Activated naive CD4-positive, alpha-beta T cell (primary cell): ENCODE results near the gene PTPRZ1.

Experiments used
- DNase-seq, 4 experiments: peaks; one replicate each; lab custom pipeline; 2025; lab: John Stamatoyannopoulos, UW

The PTPRZ1 gene

DNA sequence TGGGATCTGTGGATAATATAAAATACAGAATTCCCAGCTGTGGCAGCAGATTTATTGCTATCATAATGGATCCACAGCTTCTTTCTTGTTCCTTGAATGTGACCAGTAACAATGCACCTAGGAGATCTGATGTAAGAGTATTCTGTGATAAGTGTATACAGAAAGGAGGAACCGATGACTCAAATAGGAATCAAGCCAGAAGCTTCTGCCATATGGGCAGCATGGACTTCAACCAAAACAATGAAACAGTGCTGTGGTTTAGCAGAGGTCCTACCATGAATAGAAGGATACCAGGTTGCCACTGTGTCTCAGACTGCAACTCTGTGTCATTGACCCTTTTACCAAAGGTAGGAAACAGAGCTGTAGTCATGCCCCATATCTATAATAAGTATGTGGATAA lies 81.8 kb downstream of the PTPRZ1 start:
- no peak for DNase-seq

DNA sequence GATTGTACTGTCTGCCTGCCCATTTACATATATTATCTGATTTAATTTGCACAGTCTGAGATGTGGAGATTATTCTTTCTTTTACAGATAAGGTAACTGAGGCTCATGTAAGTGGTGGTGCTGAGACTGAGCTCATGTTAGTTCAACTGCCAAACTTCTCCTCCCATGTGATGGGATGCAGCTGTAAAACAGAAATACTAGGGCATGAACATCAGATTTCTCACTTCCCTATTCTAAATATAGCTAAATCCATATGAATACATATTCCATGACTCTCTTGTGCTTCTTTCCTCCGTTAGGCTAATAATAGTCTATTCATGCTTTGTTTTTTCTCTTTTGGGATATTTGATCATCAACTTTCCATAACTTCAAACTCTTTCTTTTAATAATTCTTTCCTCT lies 84.7 kb downstream of the PTPRZ1 start:
- no peak for DNase-seq

DNA sequence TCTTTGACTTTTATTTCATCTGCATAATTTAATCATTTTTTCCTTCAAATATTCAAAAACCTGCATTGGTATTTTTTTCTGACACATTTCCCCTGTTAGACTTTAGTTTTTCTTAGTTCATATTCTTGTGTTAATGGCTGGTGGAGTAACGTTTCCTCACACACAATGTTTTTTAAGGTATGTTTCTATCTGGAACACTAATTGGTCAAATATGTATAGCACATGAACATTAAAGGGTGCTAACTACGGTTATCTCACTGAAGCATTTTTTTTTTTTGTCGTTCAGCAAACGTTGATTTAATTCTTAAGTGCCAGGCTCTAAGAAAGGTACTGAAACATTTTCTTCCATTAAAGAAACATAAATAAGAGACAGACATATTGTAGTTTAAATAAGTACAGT lies 87.7 kb downstream of the PTPRZ1 start:
- DNase-seq: no peak

DNA sequence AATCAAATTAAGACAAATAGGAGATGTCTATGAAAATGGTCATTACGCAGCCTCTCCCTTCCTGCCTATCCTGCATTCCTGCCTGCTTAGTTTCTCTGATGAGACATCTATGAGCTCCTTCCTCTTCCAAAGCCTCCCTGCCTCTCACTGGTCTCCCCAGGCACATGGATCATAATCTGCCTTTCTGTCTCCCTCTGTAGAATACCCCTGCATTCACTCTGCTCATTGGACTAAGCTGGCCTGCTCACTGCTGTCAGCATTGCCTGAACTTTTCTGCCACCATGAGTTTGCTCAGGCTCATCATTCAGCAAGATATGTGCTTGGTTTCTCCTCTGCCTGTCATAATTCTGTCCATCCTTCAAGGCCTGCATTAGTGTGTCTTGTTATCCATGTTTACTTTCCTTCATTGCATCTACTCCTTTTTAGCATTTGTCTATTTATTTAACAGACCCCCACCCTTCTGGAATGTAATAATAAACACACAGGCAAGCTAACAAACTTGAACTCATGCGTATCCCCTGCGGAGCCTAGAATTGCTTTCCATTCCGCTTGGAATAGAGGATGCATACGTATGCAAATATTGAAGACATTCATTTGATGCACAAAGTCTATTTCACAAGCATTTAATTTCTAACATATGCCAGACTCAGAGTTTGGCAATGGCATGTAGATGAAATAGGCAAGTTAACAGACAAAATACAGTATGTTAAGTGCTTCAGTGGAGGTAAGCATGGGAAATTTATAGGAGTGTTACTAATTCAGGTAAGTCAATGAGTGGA lies 88.3 kb downstream of the PTPRZ1 start:
- no peak for DNase-seq

- DNase-seq: no peak
These were observed 93.4 kb downstream of the PTPRZ1 start for GRCh38 chr7:121966276-121966934.

- no peak for DNase-seq
These were observed 94.0 kb downstream of the PTPRZ1 start for GRCh38 chr7:121966935-121967332.

- no peak for DNase-seq
These were observed 112.6 kb downstream of the PTPRZ1 start for GRCh38 chr7:121985476-121986030.

DNA sequence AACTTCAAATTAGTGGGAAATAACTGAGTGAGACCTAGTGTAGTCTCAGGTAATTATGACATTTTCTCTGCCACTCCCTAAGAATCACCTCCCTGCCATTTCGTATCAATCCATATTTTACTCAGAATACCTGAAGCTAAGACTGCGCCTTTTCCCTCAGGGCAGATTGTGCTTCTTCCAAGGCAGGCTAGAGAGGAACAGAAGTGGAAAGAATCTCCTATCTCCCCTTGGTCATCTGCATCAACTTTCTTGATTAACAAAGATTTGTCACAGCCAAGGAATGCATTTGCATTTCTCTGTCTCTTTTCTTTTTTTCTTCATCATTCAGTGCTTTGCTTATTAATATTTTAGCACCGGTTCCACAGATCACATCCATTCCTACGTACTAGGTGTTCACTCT lies 119.1 kb downstream of the PTPRZ1 start:
- no peak for DNase-seq

- no peak for DNase-seq
These were observed 121.9 kb downstream of the PTPRZ1 start for GRCh38 chr7:121994625-121995410.

DNA sequence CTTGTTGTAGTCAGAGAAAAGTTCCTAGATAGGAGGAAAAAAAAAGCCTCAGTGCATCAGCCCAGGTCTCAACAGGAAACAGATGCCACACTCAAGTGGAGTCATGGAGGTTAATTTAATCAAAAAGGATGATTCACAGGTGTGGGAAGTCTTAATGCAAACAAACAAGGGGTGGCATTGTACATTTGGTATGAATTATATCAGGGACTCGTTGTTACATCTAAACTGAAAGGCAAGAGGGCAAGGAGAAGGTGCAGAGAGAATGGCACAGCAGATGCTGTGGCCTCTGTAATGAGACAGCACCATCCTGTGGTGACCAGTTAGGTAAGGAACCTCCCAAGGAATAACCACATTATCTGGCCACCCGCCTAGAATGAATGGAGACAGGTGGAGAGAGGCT lies 133.7 kb downstream of the PTPRZ1 start:
- no peak for DNase-seq

DNA sequence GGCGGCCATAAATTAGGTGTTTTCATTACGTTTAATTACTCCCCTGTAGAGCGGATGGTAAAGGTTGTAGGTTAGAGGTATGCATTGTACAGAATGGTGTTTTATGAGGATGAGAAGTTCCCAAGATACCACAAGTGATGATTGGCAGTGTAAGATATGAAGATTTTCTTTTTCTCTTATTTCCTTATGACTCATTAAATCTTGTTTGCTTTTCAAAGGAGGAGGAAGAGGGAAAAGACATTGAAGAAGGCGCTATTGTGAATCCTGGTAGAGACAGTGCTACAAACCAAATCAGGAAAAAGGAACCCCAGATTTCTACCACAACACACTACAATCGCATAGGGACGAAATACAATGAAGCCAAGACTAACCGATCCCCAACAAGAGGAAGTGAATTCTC lies 137.2 kb downstream of the PTPRZ1 start:
- DNase-seq: no peak

DNA sequence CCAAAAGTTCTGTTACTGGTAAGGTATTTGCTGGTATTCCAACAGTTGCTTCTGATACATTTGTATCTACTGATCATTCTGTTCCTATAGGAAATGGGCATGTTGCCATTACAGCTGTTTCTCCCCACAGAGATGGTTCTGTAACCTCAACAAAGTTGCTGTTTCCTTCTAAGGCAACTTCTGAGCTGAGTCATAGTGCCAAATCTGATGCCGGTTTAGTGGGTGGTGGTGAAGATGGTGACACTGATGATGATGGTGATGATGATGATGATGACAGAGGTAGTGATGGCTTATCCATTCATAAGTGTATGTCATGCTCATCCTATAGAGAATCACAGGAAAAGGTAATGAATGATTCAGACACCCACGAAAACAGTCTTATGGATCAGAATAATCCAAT lies 140.1 kb downstream of the PTPRZ1 start:
- no peak for DNase-seq

DNA sequence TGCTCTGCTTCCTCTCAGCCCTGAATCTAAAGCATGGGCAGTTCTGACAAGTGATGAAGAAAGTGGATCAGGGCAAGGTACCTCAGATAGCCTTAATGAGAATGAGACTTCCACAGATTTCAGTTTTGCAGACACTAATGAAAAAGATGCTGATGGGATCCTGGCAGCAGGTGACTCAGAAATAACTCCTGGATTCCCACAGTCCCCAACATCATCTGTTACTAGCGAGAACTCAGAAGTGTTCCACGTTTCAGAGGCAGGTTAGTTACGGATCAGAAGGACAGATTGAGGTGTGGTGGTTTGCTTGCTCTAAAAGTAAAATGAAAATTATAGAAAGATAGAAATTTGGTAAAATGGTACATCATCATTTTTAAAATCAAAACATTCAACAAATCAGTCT lies 140.7 kb downstream of the PTPRZ1 start:
- DNase-seq: no peak

DNA sequence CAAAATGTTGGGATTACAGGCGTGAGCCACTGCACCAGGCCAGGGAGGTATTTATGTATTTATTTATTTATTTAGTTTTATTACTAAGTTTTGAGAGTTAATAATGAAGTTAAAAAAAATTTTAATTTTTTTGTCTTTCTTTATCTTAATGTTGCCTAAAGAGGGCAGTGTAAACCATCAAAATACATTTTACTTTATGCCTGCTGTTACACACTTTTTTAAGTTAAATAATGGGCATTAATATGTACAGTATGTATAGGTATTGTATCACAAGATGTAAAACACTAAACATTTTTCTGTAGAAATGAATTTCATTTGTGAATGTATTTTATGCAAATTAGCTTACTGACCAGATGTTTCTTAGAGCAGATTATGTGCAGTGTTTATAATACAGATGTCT lies 141.7 kb downstream of the PTPRZ1 start:
- no peak for DNase-seq

GRCh38 chr7:122018032-122018431 lies 145.1 kb downstream of the PTPRZ1 start:
- DNase-seq: no peak

DNA sequence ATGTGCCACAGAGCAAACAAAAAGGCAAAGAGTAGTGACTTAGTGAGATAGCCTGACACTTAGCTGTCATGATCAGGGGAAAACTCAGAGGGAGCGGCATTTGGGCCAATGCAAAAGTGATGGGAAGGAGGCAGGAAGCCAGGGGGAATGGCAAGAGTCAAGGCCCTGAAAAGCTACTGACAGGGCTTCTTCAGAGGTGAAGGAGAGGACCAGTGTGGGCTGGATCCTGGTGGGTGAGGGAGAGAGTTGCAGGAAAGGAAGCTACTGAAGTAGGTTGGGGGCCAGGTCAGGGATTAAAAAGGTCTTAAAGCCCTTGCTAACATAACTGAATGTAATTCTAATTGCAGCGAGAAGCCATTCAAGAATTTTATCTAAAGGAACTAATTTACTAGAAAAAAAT lies 154.1 kb downstream of the PTPRZ1 start:
- no peak for DNase-seq

DNA sequence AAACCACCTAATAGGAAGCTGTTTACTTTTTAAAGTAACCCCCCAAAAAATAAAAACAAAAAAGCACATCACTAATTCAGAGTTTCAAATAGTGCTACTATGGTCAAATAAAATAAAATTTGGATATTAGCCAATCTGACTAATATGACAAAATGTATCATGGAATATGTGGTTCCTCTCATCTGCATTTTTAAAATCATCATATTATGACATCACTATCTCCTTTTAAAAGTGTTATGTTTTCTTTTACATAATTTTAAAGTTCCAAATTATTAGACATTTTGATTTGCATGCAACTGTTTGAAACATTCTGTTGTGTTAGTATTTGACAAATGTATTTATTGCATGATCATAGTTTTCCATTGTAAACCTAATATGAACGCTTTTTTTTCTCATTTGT lies 160.7 kb downstream of the PTPRZ1 start:
- DNase-seq: no peak

DNA sequence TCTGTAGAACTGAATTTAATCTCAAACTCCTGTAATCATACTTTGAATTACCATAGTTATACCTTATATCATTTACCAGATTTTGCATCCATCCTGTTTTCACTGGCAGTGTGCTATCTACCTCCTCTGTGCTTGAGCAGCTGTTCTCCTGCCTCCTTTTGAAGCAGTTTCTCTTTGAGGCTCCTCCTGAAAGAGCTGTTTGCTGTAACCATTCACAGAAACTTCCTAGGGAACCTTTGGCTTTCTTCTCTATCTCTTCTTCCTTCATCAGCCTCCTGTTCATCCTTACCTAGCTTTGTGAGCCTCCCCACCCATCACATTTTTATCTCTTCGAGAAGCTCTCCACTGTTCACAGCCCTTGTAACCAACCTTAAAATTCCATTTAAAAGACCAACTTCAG lies 162.9 kb downstream of the PTPRZ1 start:
- no peak for DNase-seq

DNA sequence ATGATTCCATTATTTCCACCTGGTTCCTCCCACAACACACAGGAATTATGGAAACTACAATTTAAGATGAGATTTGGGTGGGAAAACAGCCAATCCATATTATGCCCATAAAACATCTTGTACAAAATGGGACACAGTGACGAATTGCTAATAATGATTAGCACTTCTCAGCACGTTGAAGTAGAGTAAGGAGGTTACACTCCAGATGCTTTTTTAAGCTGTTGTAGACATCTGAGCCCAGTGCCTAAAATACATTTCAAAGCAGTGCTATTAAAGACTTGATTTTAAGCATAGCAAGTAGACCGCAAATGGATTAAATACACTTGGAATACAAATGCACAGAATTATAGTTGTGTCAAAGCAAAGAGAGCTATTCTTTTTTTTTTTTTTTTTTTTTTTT lies 165.2 kb downstream of the PTPRZ1 start:
- no peak for DNase-seq

DNA sequence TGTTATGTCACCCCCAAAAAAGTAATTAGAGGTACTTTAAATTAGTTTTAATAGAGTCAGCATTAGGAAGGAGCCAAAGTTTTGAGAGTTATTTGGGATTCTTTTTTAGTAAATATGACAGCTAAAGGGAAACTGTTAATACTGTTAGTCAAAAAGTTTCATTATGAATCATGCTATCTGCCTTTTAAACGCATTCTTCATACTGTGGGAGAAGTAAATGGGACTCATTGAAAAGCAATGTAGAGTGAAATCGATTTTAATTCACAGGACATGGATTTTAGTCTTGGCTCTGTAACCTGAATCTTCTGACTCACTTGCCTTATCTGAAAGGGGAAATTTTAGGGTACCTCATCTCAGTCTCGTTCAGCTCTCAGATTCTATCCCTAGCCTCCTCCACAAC lies 165.9 kb downstream of the PTPRZ1 start:
- DNase-seq: no peak

- no peak for DNase-seq
These were observed 167.2 kb downstream of the PTPRZ1 start for GRCh38 chr7:122040147-122040546.

GRCh38 chr7:122046402-122046801 lies 173.4 kb downstream of the PTPRZ1 start:
- no peak for DNase-seq

- no peak for DNase-seq
These were observed 181.4 kb downstream of the PTPRZ1 start for GRCh38 chr7:122054393-122054792.
